K562 (cell line): ENCODE results near the gene MTCL3.

Experiments used
- ATF1 ChIP-seq, 2 experiments: fragments of 450-650 bp in 1 of 2; IDR thresholded peaks; 2 replicates each; pipeline ENCODE4 v1.6.1; 2016; ENCODE audit warnings: missing compliant biosample characterization in 1 of 2, missing genetic modification characterization in 1 of 2
- HCFC1 ChIP-seq: IDR thresholded peaks from 2 replicates; pipeline ENCODE4 v1.6.1; 2012; ENCODE audit warnings: low read depth, low read length, improper control_type of control experiment
- HNRNPK ChIP-seq: fragments of 200-400 bp; formaldehyde crosslinking; IDR thresholded peaks from one replicate; pipeline ENCODE4 v1.6.1; 2018; ENCODE audit warnings: mild to moderate bottlenecking, low read depth, low read length; ENCODE audit not compliant: poor library complexity, severe bottlenecking
- MAZ ChIP-seq, 2 experiments: fragments of 450-650 bp in 1 of 2; sonication (generic) in 1 of 2; formaldehyde crosslinking; IDR thresholded peaks in 1 of 2; conservative IDR thresholded peaks in 1 of 2; 2 replicates each; pipeline versions ENCODE4 v1.4.0 to v1.5.0; 2020; ENCODE audit warnings: mild to moderate bottlenecking in 1 of 2, missing genetic modification reagents in 1 of 2
- NFYB ChIP-seq: IDR thresholded peaks from 2 replicates; pipeline ENCODE4 v1.6.1; 2011; ENCODE audit warnings: mild to moderate bottlenecking, moderate library complexity; ENCODE audit not compliant: insufficient read length; ENCODE audit errors: extremely low read depth
- PHB2 ChIP-seq: fragments of 450-650 bp; IDR thresholded peaks from 2 replicates; pipeline ENCODE4 v1.6.1; 2017; ENCODE audit warnings: low read depth
- POLR2A ChIP-seq: fragments of 450-650 bp; conservative IDR thresholded peaks from 2 replicates; pipeline ENCODE4 v1.6.1; 2016
- PURB ChIP-seq: sonication (generic); formaldehyde crosslinking; IDR thresholded peaks from 2 replicates; pipeline ENCODE4 v1.9.0; 2021; ENCODE audit warnings: low read depth, mild to moderate bottlenecking, missing genetic modification reagents
- RAD21 ChIP-seq, 2 experiments: fragments of 250-450 bp in 1 of 2; fragments of 450-650 bp in 1 of 2; sonication (Bioruptor Pico) in 1 of 2; formaldehyde crosslinking in 1 of 2; IDR thresholded peaks in 1 of 2; conservative IDR thresholded peaks in 1 of 2; 2 replicates each; pipeline versions ENCODE4 v1.4.0 to v1.8.0; 2020 to 2022; ENCODE audit warnings: mild to moderate bottlenecking in 2 of 2, moderate library complexity in 1 of 2
- TAF1 ChIP-seq: IDR thresholded peaks from 2 replicates; pipeline ENCODE4 v1.6.1; 2011; ENCODE audit warnings: mild to moderate bottlenecking, low read length, moderate library complexity; ENCODE audit not compliant: insufficient read depth, control insufficient read depth, severe bottlenecking; ENCODE audit errors: extremely low read depth
- ZNF274 ChIP-seq: IDR thresholded peaks from 2 replicates; pipeline ENCODE4 v1.6.1; 2011; ENCODE audit warnings: low read depth, mild to moderate bottlenecking, low read length, moderate library complexity, borderline replicate concordance
- TF ChIP-seq, protein P1 (sequence below), 2 experiments: fragments of 450-650 bp in 1 of 2; sonication (generic) in 1 of 2; formaldehyde crosslinking in 1 of 2; IDR thresholded peaks in 1 of 2; conservative IDR thresholded peaks in 1 of 2; 2 replicates each; pipeline versions ENCODE4 v1.6.1 to v1.8.1; 2016 to 2023; ENCODE audit warnings: mild to moderate bottlenecking in 2 of 2, moderate library complexity in 2 of 2, inconsistent platforms in 1 of 2, missing genetic modification reagents in 1 of 2
- TF ChIP-seq, protein P2 (sequence below), 3 experiments: IDR thresholded peaks in 2 of 3; conservative IDR thresholded peaks in 1 of 3; 2 replicates each; pipeline ENCODE4 v1.5.1; 2011 to 2012; ENCODE audit warnings: low read length in 3 of 3, mild to moderate bottlenecking in 3 of 3, control low read depth in 2 of 3, improper control_type of control experiment in 1 of 3, inconsistent platforms in 1 of 3, low read depth in 1 of 3, mixed read lengths in 1 of 3, moderate library complexity in 1 of 3; ENCODE audit not compliant: insufficient read depth in 2 of 3
- TF ChIP-seq, protein P3 (sequence below): fragments of 450-650 bp; IDR thresholded peaks from 2 replicates; pipeline ENCODE4 v1.6.1; 2016; ENCODE audit warnings: antibody characterized with exemption

GRCh38 chr6:127484212-127484863, 34.8 kb downstream of the MTCL3 start:
- TF ChIP-seq RAD21 (CRISPR knock-in tag; conservative IDR thresholded peaks at IDR 0.05 in 1 of 2, IDR thresholded peaks at IDR 0.05 in 1 of 2) (no peak), ZNF274 (no peak), NFYB (no peak), POLR2A (no peak), MAZ (CRISPR knock-in tag; conservative IDR thresholded peaks at IDR 0.05 in 1 of 2, IDR thresholded peaks at IDR 0.05 in 1 of 2) (no peak), ATF1 (CRISPR knock-in tag; IDR thresholded peaks at IDR 0.05) (no peak), ATF1 (tag; IDR thresholded peaks at IDR 0.05) (no peak), TAF1 (no peak), HNRNPK (no peak), HCFC1 (no peak), PHB2 (no peak), PURB (CRISPR knock-in tag) (no peak)
- TF ChIP-seq, protein P1, sequence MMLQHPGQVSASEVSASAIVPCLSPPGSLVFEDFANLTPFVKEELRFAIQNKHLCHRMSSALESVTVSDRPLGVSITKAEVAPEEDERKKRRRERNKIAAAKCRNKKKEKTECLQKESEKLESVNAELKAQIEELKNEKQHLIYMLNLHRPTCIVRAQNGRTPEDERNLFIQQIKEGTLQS (IDR thresholded peaks at IDR 0.05): no peak
- TF ChIP-seq, protein P1 (CRISPR knock-in tag; conservative IDR thresholded peaks at IDR 0.05): no peak
- TF ChIP-seq, protein P2, sequence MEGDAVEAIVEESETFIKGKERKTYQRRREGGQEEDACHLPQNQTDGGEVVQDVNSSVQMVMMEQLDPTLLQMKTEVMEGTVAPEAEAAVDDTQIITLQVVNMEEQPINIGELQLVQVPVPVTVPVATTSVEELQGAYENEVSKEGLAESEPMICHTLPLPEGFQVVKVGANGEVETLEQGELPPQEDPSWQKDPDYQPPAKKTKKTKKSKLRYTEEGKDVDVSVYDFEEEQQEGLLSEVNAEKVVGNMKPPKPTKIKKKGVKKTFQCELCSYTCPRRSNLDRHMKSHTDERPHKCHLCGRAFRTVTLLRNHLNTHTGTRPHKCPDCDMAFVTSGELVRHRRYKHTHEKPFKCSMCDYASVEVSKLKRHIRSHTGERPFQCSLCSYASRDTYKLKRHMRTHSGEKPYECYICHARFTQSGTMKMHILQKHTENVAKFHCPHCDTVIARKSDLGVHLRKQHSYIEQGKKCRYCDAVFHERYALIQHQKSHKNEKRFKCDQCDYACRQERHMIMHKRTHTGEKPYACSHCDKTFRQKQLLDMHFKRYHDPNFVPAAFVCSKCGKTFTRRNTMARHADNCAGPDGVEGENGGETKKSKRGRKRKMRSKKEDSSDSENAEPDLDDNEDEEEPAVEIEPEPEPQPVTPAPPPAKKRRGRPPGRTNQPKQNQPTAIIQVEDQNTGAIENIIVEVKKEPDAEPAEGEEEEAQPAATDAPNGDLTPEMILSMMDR (IDR thresholded peaks at IDR 0.05 in 2 of 3, conservative IDR thresholded peaks at IDR 0.05 in 1 of 3; ENCODE audit: insufficient read depth in 2 of 3, low read depth in 1 of 3, low read length in 3 of 3): no peak
- TF ChIP-seq, protein P3, sequence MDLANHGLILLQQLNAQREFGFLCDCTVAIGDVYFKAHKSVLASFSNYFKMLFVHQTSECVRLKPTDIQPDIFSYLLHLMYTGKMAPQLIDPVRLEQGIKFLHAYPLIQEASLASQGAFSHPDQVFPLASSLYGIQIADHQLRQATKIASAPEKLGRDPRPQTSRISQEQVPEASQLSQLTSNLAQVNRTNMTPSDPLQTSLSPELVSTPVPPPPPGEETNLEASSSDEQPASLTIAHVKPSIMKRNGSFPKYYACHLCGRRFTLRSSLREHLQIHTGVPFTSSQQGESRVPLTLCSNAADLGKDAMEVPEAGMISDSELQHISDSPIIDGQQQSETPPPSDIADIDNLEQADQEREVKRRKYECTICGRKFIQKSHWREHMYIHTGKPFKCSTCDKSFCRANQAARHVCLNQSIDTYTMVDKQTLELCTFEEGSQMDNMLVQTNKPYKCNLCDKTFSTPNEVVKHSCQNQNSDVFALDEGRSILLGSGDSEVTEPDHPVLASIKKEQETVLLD: no peak
